Activated CD4-positive, alpha-beta T cell treated with anti-CD3 and anti-CD28 coated beads, Interleukin-2, amount 50 U/mL, for 4 hours (primary cell): ENCODE data around the gene PTBP2.
"Not testable (repeated sequence)": the region's sequence is repeated elsewhere in the genome, so short reads cannot be mapped to it uniquely, and the experiment has no call there.

ENCODE experiments used
- DNase-seq, 2 experiments: peaks; one replicate each; pipeline ENCODE4 v3.0.0-alpha.2; 2020

The PTBP2 gene

GRCh38 chr1:96741335-96741734 lies 19.8 kb downstream of the PTBP2 start:
- DNase-seq, result no peak

- no peak for DNase-seq
Observed at GRCh38 chr1:96746440-96747420, 25.1 kb downstream of the PTBP2 start.

- no peak for DNase-seq
Observed at GRCh38 chr1:96747565-96747964, 26.0 kb downstream of the PTBP2 start.

- no peak for DNase-seq
Observed at GRCh38 chr1:96748078-96748477, 26.5 kb downstream of the PTBP2 start.

GRCh38 chr1:96749618-96750017 lies 28.0 kb downstream of the PTBP2 start:
- DNase-seq, result no peak

- no peak for DNase-seq
Observed at GRCh38 chr1:96752394-96752793, 30.8 kb downstream of the PTBP2 start.

GRCh38 chr1:96756789-96757188 lies 35.2 kb downstream of the PTBP2 start:
- no peak for DNase-seq

- DNase-seq, result not testable (repeated sequence)
Observed at GRCh38 chr1:96762586-96762985, 41.0 kb downstream of the PTBP2 start.

GRCh38 chr1:96763514-96763913 lies 41.9 kb downstream of the PTBP2 start:
- DNase-seq, result no peak

- no peak for DNase-seq
Observed at GRCh38 chr1:96764469-96764868, 42.9 kb downstream of the PTBP2 start.

GRCh38 chr1:96771847-96772246 lies 50.3 kb downstream of the PTBP2 start:
- no peak for DNase-seq

GRCh38 chr1:96772349-96772748 lies 50.8 kb downstream of the PTBP2 start:
- DNase-seq, result no peak

- no peak for DNase-seq
Observed at GRCh38 chr1:96772972-96773371, 51.4 kb downstream of the PTBP2 start.

GRCh38 chr1:96782206-96782605 lies 60.6 kb downstream of the PTBP2 start:
- DNase-seq, result no peak

GRCh38 chr1:96782856-96783255 lies 61.3 kb downstream of the PTBP2 start:
- no peak for DNase-seq

GRCh38 chr1:96790599-96790998 lies 69.0 kb downstream of the PTBP2 start:
- no peak for DNase-seq

GRCh38 chr1:96792220-96792619 lies 70.6 kb downstream of the PTBP2 start:
- no peak for DNase-seq

GRCh38 chr1:96801696-96802095 lies 80.1 kb downstream of the PTBP2 start:
- not testable (repeated sequence) for DNase-seq

- DNase-seq, result no peak
Observed at GRCh38 chr1:96804648-96805047, 83.1 kb downstream of the PTBP2 start.

GRCh38 chr1:96808191-96808590 lies 86.6 kb downstream of the PTBP2 start:
- DNase-seq, result no peak

GRCh38 chr1:96815914-96816313 lies 94.3 kb downstream of the PTBP2 start:
- DNase-seq, result no peak

- no peak for DNase-seq
Observed at GRCh38 chr1:96820107-96820506, 98.5 kb downstream of the PTBP2 start.

GRCh38 chr1:96820671-96821070 lies 99.1 kb downstream of the PTBP2 start:
- DNase-seq, result no peak

GRCh38 chr1:96825231-96825630 lies 103.6 kb downstream of the PTBP2 start:
- no peak for DNase-seq
